HepG2 (cell line): Measurements from ENCODE around the gene ZNF697. TPM values are rescaled to one million over a fixed set of nuclear protein-coding genes. Genes with fewer than 3 reads are reported as not detected.

Experiments
- HHEX ChIP-seq: IDR thresholded peaks from 2 replicates; pipeline ENCODE4 v1.6.1; 2016; ENCODE audit warnings: control low read depth
- JUNB ChIP-seq: sonication (generic); formaldehyde crosslinking; IDR thresholded peaks from 2 replicates; pipeline ENCODE4 v1.8.0; 2022; ENCODE audit warnings: missing genetic modification reagents, mild to moderate bottlenecking, borderline replicate concordance
- RAD51 ChIP-seq: fragments of 450-650 bp; IDR thresholded peaks from 2 replicates; pipeline ENCODE4 v1.6.1; 2016; ENCODE audit warnings: borderline replicate concordance
- SNAPC5 ChIP-seq: sonication (generic); formaldehyde crosslinking; IDR thresholded peaks from 2 replicates; pipeline ENCODE4 v1.8.1; 2023; ENCODE audit warnings: mild to moderate bottlenecking, missing genetic modification reagents, borderline replicate concordance
- THRA ChIP-seq: sonication (generic); formaldehyde crosslinking; IDR thresholded peaks from 2 replicates; pipeline ENCODE4 v1.4.0; 2020; ENCODE audit warnings: missing genetic modification reagents, borderline replicate concordance
- U2AF1 ChIP-seq: fragments of 200-400 bp; formaldehyde crosslinking; optimal IDR thresholded peaks from 2 replicates; pipeline ENCODE3; 2017; ENCODE audit warnings: mild to moderate bottlenecking, low read depth, low read length
- ZFX ChIP-seq: sonication (generic); formaldehyde crosslinking; IDR thresholded peaks from 2 replicates; pipeline ENCODE4 v1.4.0; 2020; ENCODE audit warnings: mild to moderate bottlenecking, low read depth, missing genetic modification reagents, moderate library complexity
- ZNF292 ChIP-seq: sonication (generic); formaldehyde crosslinking; IDR thresholded peaks from 2 replicates; pipeline ENCODE4 v1.8.1; 2022; ENCODE audit warnings: mild to moderate bottlenecking, low read depth, missing genetic modification reagents, borderline replicate concordance
- ZNF333 ChIP-seq: sonication (generic); formaldehyde crosslinking; IDR thresholded peaks from 2 replicates; pipeline ENCODE4 v1.4.0; 2020; ENCODE audit warnings: mild to moderate bottlenecking, missing genetic modification reagents, borderline replicate concordance
- ZNF552 ChIP-seq: sonication (generic); formaldehyde crosslinking; IDR thresholded peaks from 2 replicates; pipeline ENCODE4 v1.9.0; 2022; ENCODE audit warnings: missing genetic modification reagents, mild to moderate bottlenecking, borderline replicate concordance
- ZSCAN29 ChIP-seq: sonication (generic); formaldehyde crosslinking; conservative IDR thresholded peaks from 2 replicates; pipeline ENCODE4 v1.4.0; 2020; ENCODE audit warnings: mild to moderate bottlenecking, missing genetic modification reagents
- polyA plus RNA-seq, 8 experiments: library from polyadenylated mRNA; depleted of rRNA in 3 of 8; stranded (reverse) in 7 of 8; unstranded in 1 of 8; fragments of >200 nt; fragmentation: Illumina TruSeq in 4 of 8; extraction: Trizol in 4 of 8; gene quantifications; 2 replicates each; pipeline versions ENCODE4 v1.2.1 to v1.2.3, GENCODE V29; 2011 to 2016; ENCODE audit warnings: low read depth in 4 of 8, missing spikeins in 1 of 8, mixed read lengths in 1 of 8; ENCODE audit not compliant: insufficient read depth in 1 of 8
- total RNA-seq, 5 experiments: library from RNA; depleted of rRNA; stranded (reverse); fragments of >200 nt; fragmentation: Illumina TruSeq; extraction: Trizol; gene quantifications; 2 replicates each; pipeline ENCODE4 v1.2.3, GENCODE V29; 2016; ENCODE audit warnings: low read depth in 1 of 5
- TF ChIP-seq, protein P1 (sequence below): sonication (generic); formaldehyde crosslinking; IDR thresholded peaks from 2 replicates; pipeline ENCODE4 v1.9.0; 2021; ENCODE audit warnings: mild to moderate bottlenecking, missing genetic modification reagents
- TF ChIP-seq, protein P2 (sequence below): sonication (generic); formaldehyde crosslinking; IDR thresholded peaks from 2 replicates; pipeline ENCODE4 v1.5.0; 2020; ENCODE audit warnings: mild to moderate bottlenecking, missing genetic modification reagents

ZNF697 gene
- total and polyA plus RNA-seq, 2 of the 13 experiments (the other 11 are each of a cell fraction or from before 2014, with no cell fraction given), result 2.3 to 7.1 TPM

DNA sequence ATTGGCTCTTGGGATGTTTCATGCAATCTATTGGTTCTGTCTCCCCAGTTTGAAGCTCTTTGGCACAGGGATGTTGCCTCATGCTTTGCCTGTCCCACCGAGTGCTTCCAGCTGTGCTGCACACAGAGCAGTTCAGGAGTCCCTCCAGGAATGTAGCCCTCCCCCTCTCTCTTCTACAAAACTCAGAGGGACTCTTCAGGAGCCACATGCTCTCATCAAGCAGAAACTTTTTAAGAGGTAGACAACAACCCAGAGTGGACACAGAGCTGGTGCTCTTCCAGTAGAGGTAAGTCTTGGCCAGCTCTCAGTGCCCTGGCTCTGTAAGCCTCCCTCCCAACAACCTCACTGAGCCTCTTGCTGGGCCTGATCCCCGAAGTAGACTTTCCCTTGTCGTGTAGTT is 11.6 kb upstream of the ZNF697 start (continued):
- TF ChIP-seq SNAPC5 (CRISPR knock-in tag) (no peak), RAD51 (no peak), ZFX (no peak), U2AF1 (no peak), ZNF552 (CRISPR knock-in tag) (no peak), JUNB (CRISPR knock-in tag) (no peak), THRA (CRISPR knock-in tag) (no peak), ZSCAN29 (CRISPR knock-in tag) (no peak), HHEX (CRISPR knock-in tag) (no peak), ZNF292 (CRISPR knock-in tag) (no peak), ZNF333 (CRISPR knock-in tag) (no peak)
- TF ChIP-seq, protein P1, sequence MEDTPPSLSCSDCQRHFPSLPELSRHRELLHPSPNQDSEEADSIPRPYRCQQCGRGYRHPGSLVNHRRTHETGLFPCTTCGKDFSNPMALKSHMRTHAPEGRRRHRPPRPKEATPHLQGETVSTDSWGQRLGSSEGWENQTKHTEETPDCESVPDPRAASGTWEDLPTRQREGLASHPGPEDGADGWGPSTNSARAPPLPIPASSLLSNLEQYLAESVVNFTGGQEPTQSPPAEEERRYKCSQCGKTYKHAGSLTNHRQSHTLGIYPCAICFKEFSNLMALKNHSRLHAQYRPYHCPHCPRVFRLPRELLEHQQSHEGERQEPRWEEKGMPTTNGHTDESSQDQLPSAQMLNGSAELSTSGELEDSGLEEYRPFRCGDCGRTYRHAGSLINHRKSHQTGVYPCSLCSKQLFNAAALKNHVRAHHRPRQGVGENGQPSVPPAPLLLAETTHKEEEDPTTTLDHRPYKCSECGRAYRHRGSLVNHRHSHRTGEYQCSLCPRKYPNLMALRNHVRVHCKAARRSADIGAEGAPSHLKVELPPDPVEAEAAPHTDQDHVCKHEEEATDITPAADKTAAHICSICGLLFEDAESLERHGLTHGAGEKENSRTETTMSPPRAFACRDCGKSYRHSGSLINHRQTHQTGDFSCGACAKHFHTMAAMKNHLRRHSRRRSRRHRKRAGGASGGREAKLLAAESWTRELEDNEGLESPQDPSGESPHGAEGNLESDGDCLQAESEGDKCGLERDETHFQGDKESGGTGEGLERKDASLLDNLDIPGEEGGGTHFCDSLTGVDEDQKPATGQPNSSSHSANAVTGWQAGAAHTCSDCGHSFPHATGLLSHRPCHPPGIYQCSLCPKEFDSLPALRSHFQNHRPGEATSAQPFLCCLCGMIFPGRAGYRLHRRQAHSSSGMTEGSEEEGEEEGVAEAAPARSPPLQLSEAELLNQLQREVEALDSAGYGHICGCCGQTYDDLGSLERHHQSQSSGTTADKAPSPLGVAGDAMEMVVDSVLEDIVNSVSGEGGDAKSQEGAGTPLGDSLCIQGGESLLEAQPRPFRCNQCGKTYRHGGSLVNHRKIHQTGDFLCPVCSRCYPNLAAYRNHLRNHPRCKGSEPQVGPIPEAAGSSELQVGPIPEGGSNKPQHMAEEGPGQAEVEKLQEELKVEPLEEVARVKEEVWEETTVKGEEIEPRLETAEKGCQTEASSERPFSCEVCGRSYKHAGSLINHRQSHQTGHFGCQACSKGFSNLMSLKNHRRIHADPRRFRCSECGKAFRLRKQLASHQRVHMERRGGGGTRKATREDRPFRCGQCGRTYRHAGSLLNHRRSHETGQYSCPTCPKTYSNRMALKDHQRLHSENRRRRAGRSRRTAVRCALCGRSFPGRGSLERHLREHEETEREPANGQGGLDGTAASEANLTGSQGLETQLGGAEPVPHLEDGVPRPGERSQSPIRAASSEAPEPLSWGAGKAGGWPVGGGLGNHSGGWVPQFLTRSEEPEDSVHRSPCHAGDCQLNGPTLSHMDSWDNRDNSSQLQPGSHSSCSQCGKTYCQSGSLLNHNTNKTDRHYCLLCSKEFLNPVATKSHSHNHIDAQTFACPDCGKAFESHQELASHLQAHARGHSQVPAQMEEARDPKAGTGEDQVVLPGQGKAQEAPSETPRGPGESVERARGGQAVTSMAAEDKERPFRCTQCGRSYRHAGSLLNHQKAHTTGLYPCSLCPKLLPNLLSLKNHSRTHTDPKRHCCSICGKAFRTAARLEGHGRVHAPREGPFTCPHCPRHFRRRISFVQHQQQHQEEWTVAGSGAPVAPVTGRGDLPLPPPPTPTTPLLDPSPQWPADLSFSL, result no peak
- TF ChIP-seq, protein P2, sequence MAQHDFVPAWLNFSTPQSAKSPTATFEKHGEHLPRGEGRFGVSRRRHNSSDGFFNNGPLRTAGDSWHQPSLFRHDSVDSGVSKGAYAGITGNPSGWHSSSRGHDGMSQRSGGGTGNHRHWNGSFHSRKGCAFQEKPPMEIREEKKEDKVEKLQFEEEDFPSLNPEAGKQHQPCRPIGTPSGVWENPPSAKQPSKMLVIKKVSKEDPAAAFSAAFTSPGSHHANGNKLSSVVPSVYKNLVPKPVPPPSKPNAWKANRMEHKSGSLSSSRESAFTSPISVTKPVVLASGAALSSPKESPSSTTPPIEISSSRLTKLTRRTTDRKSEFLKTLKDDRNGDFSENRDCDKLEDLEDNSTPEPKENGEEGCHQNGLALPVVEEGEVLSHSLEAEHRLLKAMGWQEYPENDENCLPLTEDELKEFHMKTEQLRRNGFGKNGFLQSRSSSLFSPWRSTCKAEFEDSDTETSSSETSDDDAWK (CRISPR knock-in tag), result no peak
